Lung microvascular endothelial cell (primary cell): ENCODE data around the gene ADCY5. TPM values are rescaled to one million over a fixed set of nuclear protein-coding genes. Genes with fewer than 3 reads are reported as not detected.
A peak's percentile ranks its signal among the peaks of the same experiment; 100 is the strongest.
"Not testable (repeated sequence)": the region's sequence is repeated elsewhere in the genome, so short reads cannot be mapped to it uniquely, and the experiment has no call there.

Experiments used
- DNase-seq, 2 donors: peaks; one replicate each; pipeline versions ENCODE4 v3.0.0 to v3.0.0-alpha.2; 2010; ENCODE audit warnings: low read depth in 2 of 2
- total RNA-seq: library from RNA; depleted of rRNA; stranded (reverse); fragments of >200 nt; gene quantifications from 2 replicates; pipeline ENCODE4 v1.2.1, GENCODE V29; 2014

Gene ADCY5
- total RNA-seq = under 0.01 and 1.4 TPM in 2 replicates

DNA sequence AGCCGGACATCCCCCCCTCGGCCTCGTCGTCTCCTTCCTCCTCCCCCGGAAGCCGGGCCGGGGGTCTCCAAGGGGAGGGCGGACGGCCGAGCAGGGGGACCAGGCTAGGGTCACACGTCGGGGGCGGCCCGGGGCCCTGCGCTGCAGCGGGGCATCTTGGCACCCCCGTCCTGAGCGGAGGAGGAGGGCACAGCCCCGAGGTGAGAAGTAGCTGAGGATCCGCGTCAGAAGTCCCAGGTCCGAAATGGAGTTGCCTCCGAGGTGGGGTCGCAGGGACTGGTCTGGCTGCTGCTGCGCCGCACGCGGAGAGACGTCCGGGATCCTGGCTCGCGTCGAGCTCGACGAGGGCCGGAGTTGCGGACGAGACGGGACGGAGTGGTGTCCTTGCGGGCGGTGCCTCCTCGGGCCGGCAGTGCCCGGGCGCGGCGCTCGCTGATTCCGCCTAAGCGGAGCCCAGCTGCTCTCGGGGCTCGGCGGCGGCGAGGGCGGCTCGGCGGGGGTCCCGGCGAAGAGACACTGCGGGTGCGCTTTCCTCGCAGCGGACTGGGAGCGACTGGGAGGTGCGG, at the start of gene ADCY5:
Gene ADCY5 (minus strand): TSS at position 555 of the 566 bp plus-strand sequence. CDS start 545 bp downstream, at position 10.
- peak; percentile 9 to 17 for DNase-seq

DNA sequence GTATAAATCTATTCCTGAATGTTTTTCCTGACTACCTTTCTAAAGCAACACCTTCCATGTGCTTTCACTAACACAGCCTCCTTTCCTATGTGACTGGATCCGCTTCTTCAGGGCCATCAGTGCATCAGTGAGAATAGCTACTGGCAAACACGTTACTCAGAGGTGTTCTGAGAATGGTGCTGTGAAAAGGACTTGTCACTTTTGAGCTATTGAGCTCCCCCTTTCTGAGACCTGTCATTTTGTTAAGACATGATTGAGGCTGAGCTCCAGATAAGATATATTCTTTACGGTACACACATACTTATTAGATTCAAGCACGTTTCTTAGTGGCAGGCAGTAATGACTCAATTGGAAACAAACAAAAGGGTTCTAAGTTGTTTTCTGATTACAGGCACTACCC, 45.0 kb upstream of the ADCY5 start:
- no peak for DNase-seq

DNA sequence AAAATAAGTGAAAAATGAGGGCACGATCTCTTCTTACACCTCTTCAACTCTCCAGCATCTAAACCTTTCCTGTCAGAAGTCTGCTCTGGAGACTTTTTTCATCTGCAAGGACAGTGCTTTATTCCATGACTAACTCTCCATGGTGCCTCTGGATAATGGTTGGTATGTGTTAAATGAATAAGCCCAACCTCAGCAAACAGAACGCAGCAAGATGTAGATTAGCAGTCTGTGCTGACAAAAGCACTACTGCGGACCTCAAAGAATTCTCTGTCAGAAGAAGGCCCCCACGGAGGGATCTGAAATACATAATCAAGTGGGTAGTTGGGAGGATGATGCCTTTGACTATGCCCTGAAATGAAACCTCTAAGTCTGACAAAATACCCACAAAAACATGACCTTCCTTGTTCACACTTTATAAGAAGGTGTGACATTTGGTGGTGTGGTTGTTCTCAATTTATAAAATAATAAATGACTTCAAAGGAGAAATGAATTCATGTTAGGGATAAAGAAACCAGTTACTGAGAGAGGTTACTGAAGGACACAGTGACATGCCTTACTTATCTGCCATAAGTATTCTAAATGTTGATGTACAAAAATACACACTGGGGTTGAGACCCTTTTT, 43.2 kb upstream of the ADCY5 start:
- no peak for DNase-seq

DNA sequence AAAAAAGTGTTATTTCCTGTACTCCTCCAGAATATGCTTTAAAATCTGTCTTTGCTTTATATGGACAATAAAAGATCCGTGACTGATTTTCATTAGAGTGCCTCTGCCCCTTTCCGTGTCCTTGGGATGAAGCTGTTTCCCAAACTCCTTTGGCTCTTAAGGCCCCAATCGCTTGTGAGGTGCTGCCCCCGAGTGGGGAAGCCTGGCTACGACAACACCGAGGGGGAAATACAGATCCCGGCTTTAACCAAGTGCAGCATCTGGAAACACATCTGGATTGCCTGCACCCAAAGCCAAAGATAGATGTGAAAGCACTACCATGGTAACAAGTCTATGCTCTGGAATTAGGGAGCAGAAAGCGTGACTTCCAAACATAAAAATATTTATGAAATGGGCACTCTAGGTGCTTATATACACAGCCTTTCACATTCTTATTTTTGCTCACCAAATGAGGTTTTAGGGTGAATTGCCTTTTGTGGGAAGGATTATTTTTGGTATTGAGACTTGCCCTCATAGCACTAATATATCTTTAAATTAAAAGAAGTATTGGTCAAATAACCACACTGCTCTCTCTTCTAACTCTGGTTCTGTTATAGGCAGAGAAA, 40.6 kb upstream of the ADCY5 start:
- peak; percentile 54 to 74 for DNase-seq

DNA sequence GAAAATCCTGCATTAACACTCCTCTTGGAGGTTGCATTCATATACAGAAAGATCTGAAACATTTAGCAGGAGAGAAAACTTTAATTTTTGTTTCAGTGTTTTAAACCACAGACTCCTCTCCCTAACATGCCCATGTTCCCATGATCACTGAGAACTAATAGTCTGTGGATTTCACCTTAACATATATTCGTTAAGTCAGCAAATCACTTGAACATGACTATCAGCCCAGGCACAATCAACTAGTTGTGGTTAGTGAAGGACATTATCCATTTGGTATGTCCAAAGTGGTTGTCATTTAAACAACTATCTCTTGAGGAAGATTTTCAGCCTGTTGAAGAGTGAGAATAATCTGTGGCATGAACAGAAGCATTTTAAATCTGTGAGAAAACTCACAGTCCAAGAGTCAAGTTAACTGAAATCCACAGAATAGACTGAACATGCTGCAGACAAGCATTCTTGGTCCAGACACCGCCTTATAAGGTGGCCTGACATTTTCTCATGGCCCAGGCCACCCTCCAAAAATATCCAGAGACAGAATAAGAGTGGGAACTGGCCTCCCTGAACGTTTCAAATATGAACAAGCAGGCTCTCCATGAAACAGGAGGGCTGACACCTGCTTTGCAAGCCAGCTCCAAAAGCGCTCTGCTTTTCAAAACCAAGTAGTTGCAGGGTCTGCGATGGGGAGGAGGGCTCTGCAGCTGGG, 39.9 kb upstream of the ADCY5 start:
- DNase-seq = no peak

DNA sequence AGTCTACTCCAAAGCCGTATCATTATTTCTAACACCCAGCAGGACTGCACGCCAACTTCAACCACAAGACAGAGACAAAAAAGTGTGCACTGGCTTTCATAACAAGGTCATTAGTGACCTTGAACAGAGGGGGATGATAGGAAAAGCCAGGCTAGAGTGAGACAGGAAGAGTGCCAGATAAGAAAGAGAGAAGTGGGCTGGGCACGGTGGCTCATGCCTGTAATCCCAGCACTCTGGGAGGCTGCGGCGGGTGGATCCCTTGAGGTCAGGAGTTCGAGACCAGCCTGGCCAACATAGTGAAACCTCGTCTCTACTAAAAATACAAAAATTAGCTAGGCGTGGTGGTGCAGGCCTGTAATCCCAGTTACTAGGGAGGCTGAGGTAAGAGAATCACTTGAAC, 38.2 kb upstream of the ADCY5 start:
- DNase-seq = not testable (repeated sequence)

DNA sequence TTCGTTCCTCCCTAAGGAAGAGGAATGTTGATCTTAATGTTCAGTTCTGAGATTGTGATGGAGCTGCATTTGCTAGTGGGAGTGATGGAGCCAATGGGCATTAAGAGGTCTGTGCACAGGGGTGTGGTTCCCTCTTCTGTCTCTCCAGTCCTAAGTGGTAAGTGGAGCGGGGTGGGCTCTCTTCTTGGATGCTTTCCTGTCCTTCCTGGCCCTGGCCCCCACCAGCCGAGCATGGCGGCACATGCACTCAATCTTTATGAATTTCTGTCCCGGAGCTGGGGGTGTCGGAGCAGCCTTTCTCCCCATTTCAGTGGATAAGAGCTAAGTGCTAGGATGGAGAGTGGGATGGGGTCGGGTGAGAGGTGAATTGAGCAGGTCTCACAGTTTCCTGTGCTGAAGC, 37.6 kb upstream of the ADCY5 start:
- DNase-seq = no peak

DNA sequence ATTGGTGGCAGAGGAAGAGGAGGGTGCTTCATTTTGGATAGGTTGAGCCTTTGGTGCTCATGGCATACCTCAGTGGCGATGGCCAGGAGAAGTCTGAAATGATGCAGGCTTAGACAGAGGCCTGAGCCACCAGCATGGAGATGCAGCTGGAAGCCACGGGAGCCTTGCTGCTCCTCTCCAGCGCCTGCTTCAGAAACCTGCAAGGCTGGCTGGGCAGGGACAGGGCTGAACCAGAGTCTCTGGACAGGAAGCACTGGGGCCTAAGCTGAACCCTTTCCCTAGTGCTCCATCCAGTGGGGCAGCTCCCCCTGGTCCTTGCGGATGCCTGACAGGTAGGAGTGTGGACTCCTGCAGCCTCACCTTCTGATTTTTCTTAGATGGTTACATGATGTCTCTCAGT, 36.7 kb upstream of the ADCY5 start:
- DNase-seq = no peak

DNA sequence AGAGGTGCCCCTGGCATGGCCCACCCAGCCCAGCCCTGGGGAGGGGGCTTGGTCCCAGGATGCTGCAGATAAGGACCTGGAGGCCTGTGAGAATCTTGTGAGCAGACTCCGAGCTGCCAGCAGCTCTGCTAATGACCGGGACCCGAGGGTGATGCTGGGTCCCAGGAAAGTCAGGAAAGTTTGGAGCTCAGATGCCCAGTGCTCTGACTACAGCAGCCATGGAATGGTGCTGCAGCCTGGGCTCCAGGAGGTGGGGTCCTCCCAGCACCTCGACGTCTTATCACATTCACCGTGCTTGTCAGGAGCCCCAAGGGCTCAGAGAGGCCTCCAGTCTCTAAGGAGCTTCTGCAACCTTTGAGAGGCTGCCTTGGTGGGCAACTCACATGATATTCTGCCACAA, 34.3 kb upstream of the ADCY5 start:
- DNase-seq = no peak

DNA sequence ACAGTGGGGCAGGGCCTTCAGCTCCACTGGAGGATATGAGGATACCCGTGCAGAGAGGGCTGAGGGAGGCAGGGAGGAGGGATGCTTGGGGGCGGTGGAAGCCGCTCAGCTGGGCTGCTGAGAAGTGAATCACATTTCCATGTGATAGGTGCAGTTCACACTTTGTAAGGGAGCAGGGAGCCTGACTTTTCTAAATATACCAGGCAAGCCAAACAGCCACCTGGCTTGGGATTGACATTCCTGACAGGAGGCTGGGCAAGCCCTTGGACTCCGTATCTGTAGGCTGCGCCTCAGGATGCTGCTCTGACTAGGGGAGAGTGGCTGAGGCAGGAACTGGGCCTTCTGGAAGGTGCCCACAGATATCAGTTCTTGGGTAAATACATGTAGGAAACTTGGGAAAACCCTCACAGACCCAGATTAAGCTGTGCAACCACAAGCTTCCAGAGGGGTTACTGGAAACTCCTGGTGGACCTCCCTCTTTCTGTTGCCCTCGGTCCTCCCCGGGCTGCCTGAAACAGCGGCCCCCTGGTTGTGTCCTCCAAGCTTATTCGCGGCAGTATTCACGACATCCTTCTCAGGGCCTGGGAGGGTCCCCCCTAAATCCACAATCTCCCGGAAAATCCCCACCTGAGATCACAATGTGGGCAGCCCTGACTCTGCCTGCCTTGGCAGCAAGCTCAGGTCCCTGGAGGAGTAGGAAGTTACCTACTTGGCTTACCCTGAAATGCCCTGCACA, 33.0 kb upstream of the ADCY5 start:
- no peak for DNase-seq

DNA sequence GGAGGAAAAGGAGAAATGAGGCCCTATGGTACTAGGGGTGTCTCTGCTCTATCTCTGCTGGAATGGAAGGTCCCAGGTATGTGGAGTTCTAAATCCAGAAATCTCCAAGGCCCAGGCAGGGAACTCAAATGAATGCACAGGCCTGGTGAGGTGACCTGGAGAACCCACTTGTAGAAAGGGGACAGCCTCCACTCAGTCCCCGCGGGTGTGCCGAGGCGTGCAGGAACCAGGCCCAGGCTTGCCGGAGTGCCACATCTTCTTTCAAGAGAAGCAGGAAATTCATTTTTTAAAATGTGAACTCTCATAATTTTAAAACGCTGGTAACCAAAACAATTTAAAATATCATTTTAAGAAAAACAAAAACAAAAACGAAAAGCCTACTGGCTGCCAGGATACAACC, 32.2 kb upstream of the ADCY5 start:
- no peak for DNase-seq

DNA sequence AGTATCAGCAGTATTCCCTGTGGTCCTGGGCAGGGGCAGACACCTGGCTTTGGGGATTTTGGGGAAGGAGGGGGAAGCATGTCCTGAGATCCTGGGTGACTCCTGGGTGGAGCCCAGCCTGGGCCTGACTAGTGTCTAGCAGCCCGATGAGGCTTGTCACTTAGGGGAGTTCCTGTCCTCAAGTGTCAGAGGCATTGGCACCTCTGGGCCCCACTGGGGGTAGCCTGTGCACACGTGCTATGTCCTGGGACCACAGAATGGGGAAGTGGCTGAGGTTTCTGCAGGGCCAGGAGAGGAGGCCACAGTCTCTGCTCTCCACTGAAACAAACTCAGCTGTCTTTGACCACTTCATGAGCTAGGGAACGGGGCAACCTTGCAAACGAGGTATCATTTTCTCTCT, 31.5 kb upstream of the ADCY5 start:
- no peak for DNase-seq

DNA sequence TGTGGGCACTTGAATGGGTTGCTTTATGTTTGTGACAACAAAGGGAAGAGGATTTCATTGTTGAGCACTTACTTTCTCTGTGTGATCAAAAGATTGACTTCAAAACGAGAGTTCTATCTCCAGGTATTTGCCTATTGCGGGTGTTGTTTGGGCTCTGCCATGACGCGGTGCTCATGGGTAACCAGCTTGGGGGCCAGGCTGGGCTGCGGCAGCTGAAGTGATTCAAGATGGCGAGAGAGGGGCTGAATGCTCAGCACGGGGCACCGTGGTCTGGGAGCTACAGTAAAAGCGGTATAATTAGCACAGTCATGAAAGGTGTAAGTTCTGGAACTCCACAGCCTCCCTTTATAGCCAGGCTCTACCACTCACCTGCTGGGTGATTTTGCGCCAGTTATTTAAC, 31.0 kb upstream of the ADCY5 start:
- no peak for DNase-seq

DNA sequence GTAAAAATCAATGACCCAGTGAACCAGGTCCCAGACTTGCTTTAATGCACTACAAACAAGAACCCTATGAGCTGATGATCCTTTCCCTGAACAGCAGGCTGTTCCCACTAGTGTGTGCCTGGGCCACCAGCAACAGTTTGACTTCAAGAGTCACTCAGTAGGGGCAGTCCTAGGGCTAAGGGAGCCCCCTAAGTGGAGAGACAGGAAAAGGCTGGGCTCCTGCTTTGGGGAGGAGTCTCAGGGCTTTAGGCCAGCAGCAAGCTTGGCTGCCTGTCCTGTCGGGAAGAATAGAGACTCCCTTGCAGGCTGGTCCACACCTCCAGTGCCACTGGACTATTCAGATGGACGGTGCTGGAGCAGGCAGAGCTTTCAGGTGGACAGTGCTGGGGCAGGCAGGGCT, 29.4 kb upstream of the ADCY5 start:
- DNase-seq = no peak

DNA sequence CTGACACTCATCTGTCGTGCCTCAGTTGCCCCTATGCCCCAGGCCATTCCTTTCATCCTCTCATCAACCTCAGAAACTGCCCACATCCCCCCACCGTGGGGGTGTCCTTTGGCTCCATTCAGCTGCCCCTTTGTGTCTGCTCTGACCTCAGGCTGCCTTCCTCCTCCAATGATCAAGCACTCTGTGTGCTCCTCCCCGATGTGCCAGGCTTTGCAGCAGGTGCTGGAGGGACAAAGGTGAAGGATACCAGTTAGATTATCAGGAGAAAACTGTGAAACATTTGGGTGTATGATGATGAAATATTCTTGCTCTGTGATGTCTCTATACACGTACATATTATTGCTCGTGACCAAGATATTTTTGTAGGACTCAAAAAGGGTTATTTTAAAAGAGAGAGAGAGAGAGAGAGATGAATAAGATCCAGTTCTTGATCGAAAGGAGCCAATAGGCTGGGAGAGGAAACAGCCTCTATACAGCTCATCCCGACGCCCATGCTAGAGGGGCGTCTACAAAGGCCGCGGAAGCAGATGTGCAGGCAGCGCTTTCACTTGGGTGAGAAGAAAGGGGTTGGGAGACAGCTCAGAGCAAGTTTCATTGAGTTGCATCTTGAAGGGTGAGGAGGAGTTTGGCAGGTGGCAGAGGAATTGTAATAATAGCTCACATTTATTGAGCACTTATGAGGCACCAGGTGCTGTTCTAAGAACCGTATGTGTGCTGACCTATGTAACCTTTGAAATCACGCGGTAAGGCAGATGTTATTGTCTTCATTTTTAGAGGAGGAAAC, 28.3 kb upstream of the ADCY5 start:
- no peak for DNase-seq

DNA sequence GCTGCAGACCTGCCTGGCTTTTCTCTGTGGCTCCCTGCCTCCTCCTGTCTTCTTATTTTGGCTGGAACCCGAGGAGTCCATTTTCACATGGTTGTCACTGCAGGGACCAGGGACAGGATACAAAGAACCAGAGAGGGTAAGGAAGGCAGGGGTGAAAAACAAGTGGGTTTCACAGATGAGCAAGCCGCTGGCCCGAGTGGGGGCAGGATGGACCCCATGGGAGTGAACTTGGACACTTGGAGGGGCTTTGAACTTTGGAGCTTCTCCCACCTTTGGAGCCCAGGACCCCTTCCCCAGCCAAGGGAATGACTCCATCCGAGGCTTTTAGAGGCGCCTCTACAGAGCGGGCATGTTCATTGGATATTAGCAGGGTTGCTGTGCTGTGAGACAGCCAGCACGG, 26.9 kb upstream of the ADCY5 start:
- DNase-seq = no peak

DNA sequence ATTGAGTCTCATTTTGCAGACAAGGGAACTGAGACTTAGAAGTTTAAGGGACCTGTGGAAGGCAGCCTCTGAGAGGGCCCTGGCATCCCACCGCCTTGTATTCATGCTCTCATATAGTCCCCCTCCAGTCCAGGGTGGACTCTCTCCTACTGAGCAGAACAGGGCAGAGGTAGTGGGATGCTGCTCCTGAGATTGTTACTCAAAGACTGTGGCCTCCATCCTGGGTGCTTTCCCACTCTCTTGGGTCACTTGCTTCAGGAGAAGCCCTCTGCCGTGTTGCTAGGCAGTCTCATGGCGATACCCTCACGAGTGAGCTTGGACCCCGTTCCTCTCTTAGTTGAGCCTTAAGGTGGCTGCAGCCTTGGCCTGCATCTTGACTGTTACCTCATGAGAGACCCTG, 22.2 kb upstream of the ADCY5 start:
- DNase-seq = no peak

DNA sequence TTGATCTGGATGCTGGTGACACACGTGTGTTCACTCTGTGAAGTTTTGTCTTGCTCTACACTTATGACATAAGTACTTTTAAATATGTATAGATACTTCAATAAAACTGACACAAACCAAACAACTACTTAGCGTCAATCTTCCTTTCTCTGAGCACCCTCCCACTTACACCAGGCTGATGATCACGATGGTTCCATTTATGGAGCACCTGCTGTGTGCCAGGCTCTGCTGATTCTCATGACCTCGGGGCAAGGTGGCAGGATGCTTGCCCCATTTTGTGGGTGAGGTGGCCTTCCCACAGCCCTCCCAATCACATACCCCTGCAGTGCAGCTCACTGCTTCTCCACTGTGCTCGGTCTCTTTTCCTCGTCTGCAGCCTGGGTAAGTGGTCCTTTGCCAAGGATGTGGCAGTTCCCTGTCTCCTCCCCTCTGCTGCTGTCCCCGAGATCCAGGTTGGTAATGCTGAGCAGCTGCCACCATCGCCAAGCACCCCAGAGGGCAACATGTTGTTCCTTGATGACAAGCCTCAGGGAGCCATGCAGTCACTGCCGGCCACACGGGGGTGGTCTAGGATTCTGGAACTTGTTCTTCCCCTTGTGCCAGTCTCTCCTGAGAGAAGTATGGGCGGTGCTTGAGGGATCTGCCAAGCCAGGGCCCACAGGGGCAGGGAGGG, 20.6 kb upstream of the ADCY5 start:
- DNase-seq = no peak

DNA sequence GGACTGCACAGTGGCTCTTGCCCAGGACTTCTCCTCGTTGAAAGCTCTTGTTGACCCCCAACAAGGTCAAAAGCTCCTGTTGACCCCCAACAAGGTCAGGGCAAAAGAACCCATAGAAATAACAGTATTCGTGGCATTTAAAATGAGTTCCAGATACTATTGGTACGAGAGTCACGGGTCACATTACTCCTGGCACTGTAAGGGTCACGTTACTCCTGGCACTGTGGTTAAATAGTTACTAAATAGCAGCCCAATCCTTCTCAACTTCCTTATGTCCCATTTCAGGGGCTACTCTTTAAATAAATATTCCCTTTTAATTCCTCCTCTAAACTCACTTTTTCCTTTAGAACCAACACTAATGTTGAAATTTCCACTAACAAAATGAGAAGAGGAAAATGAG, 18.2 kb upstream of the ADCY5 start:
- DNase-seq = no peak

DNA sequence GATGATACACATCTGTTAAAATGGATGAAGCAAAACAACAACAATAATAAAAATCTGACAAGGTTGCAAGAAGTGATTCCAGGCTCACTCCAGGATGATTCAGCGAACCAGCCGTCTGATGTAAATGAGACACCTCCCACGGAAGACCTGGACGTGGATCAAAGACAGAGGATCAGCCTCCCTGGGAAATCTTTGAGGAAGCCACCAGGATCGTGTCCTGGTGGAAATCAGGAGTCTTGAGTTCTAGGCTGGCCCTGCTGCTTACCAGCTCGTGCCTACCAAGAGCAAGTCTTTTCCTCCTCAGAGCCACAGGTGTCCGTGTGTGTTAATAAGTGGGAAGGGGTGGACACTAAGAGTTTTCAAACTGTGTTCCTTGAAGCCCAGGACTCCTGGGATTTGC, 15.3 kb upstream of the ADCY5 start:
- no peak for DNase-seq

DNA sequence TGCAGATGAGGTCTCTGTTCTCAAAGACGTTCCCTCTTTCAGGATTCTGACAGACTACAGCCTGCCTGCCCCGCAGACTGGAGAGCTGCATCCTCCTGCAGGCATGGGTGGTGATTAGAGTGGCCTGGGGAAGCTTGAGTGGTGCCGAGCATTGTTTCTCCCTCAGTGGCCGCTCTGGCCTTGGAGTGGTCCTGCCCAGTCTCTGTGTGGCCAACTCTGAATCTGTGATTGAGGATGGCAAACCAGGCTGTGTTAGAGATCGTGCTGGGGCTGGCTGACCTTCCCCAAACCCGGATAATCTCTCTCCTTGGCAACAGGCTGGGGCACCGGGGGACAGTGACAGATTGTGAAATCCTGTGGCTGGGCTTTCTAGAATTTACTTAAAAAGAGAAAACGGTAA, 11.0 kb upstream of the ADCY5 start:
- DNase-seq = no peak
